GM18526 (cell line): ENCODE results near the gene PMFBP1.

Experiments
- POLR2A ChIP-seq: IDR thresholded peaks from 3 replicates; pipeline ENCODE4 v1.6.1; 2011; ENCODE audit not compliant: insufficient read length; ENCODE audit errors: extremely low read depth

PMFBP1 gene

GRCh38 chr16:72164691-72165090 is 7.3 kb downstream of the PMFBP1 start:
- no peak for TF ChIP-seq POLR2A

- no peak for TF ChIP-seq POLR2A
Measured at GRCh38 chr16:72162105-72162692, 9.8 kb downstream of the PMFBP1 start.

DNA sequence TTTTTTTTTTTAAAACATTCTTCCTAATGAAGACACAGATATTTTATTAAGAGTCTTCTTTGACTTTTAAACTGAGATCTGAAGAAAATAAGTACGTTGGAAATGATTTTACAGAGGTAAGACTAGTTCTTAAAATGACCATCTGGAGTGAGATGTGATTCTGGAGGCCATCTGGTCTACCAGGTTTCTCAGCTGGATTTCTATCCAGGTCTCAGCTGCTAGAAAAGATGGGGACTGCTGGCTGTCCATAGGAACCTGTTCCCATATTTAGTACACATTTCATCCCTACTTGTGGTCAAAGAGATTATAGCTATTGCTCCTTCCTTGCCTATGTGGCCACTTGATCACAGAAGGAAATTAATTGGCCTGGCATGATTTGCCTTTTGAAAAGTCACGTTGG is 12.2 kb downstream of the PMFBP1 start:
- no peak for TF ChIP-seq POLR2A

DNA sequence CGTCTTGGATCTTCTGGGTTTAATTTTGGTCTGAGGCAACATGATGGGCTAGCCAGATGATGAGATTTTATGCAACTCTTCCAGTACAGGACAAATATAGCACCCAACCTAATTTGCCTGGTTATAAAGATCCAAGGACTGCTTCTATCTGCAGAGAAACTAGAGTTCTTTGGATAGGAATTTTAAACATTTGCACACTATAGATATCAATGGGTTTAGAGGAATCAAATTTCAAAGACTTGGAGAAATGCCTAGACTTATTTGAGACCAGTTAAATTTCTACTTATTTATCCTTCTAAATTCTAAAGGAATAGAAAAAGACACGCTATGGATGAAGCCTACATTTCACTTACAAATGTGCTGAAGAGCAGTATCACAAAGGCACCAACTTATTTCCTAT is 12.6 kb downstream of the PMFBP1 start:
- TF ChIP-seq POLR2A: no peak

GRCh38 chr16:72149676-72150464 is 22.1 kb downstream of the PMFBP1 start:
- TF ChIP-seq POLR2A: no peak

GRCh38 chr16:72142476-72142875 is 29.5 kb downstream of the PMFBP1 start:
- TF ChIP-seq POLR2A: no peak

- no peak for TF ChIP-seq POLR2A
Measured at GRCh38 chr16:72139908-72140307, 32.0 kb downstream of the PMFBP1 start.

GRCh38 chr16:72138064-72138572 is 33.8 kb downstream of the PMFBP1 start:
- TF ChIP-seq POLR2A: no peak

- TF ChIP-seq POLR2A: no peak
Measured at GRCh38 chr16:72137380-72138063, 34.4 kb downstream of the PMFBP1 start.

DNA sequence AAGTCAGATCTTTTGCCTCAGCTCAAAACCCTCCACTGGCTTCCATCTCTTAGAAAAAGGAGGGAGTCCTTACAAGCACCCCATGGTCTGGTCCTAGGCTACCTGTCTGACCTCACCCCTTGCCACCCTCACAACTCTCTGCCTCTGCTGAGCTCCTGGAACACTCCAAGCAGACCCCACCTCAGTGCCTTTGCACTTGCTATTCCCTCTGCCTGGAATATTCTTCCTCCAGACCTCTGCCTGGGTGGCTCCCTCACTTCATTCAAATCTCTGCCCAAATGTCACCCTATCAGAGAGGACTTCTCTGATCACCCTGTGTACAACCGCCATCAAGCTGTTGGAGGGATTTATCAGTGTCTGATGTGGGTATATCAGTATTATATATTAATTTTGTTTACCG is 37.4 kb downstream of the PMFBP1 start:
- no peak for TF ChIP-seq POLR2A

GRCh38 chr16:72132726-72133125 is 39.2 kb downstream of the PMFBP1 start:
- TF ChIP-seq POLR2A: no peak

DNA sequence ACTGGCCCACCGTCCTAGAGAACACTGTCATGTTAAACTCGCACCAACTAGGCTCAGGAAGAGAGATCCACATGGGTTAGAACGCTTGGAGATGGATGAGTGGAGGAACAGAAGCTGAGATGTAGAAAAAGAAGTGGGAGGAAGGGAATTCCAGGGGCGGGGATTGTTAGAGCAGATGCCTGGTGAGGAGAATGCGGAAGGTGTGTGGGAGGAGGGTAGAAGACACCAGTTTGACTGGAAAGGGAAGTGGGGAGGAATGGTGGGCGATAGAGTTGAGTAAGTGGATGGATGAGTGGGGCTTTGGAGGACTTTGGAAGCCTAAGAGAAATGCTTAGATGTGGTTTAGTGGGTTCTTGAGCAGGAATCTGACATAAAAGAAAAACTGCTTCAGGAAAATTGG is 40.9 kb downstream of the PMFBP1 start:
- no peak for TF ChIP-seq POLR2A

GRCh38 chr16:72129976-72130656 is 41.8 kb downstream of the PMFBP1 start:
- no peak for TF ChIP-seq POLR2A

- no peak for TF ChIP-seq POLR2A
Measured at GRCh38 chr16:72128701-72129100, 43.3 kb downstream of the PMFBP1 start.

DNA sequence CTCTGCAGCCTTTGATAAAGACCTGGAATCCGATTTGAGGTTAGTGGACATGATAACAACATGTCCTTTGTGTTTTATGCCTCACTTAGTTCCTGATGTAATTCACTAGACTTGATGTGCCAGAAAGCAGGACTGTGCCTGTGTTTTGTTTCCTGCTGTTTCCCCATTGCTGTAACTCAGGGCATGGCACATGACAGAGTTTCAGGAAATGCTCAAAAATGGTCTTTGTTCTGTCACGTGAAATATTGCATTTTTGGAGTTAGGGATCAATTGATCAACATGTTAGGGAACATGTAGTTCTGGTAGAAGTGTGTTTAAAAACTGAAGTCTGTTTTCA is 45.6 kb downstream of the PMFBP1 start:
- TF ChIP-seq POLR2A: no peak

- TF ChIP-seq POLR2A: no peak
Measured at GRCh38 chr16:72125635-72126428, 46.1 kb downstream of the PMFBP1 start.
